Muscle layer of colon (tissue), 2 donors: ENCODE data around the gene HS3ST5.
"Not testable (repeated sequence)": the region's sequence is repeated elsewhere in the genome, so short reads cannot be mapped to it uniquely, and the experiment has no call there.

Experiments used
- H3K27ac ChIP-seq: one replicate; pipeline ENCODE4 v1.7.0; 2013; ENCODE audit warnings: low read depth, mild to moderate bottlenecking, low read length, moderate library complexity
- H3K27me3 ChIP-seq, 2 donors: one replicate each; pipeline ENCODE4 v1.7.0; 2013; ENCODE audit warnings: low read length in 2 of 2, mild to moderate bottlenecking in 2 of 2; ENCODE audit not compliant: insufficient read depth in 2 of 2, control insufficient read depth in 1 of 2
- H3K36me3 ChIP-seq: one replicate; pipeline ENCODE4 v1.7.0; 2013; ENCODE audit warnings: mild to moderate bottlenecking, low read length; ENCODE audit not compliant: insufficient read depth
- H3K4me1 ChIP-seq: one replicate; pipeline ENCODE4 v1.7.0; 2013; ENCODE audit warnings: mild to moderate bottlenecking, low read length; ENCODE audit not compliant: insufficient read depth
- H3K4me3 ChIP-seq, 2 donors: one replicate each; pipeline ENCODE4 v1.7.0; 2013; ENCODE audit warnings: low read length in 2 of 2, low read depth in 1 of 2, mild to moderate bottlenecking in 1 of 2, moderate library complexity in 1 of 2
- H3K9ac ChIP-seq: one replicate; pipeline ENCODE4 v1.7.0; 2013; ENCODE audit warnings: low read length
- H3K9me3 ChIP-seq: one replicate; pipeline ENCODE4 v1.7.0; 2013; ENCODE audit warnings: mild to moderate bottlenecking, low read length
- donor health status: abdominal sarcoma.
- donor health status: Adenocarcinoma of cecum.

Gene HS3ST5

GRCh38 chr6:114030767-114031166, 312.1 kb downstream of the HS3ST5 start:
- Histone ChIP-seq H3K36me3 (no peaks in the 10 kb centered on the region), H3K27ac (no peak overlapping the region), H3K9ac (no peak overlapping the region), H3K9me3 (no peaks in the 10 kb centered on the region), H3K4me1 (no peaks in the 10 kb centered on the region), H3K4me3 (no peak overlapping the region), H3K27me3 (no peaks in the 10 kb centered on the region)

GRCh38 chr6:114024746-114025145, 318.1 kb downstream of the HS3ST5 start:
- Histone ChIP-seq H3K9ac (no peak overlapping the region), H3K27ac (no peak overlapping the region), H3K4me1 (no peaks in the 10 kb centered on the region), H3K36me3 (no peaks in the 10 kb centered on the region), H3K27me3 (no peaks in the 10 kb centered on the region), H3K4me3 (no peak overlapping the region), H3K9me3 (no peaks in the 10 kb centered on the region)

DNA sequence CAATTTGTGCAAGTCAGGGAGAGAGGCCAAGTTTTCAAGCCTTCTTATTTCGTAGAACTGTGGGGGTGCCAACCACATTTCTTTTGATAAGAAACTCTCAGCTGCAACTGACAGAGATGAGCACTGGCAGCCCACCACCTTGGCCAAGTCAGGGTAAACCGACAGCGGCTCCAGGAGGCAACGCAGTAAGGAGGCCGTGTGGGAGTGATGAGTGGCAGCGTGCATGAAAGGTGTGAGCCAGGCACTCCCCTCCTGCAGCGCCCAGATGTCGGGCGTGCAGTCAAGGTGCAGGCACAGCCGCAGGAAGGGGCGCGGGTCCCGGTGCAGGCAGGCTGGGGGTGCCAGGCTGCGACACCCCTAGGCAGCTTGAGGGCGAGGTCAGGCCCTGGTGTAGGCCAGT, 322.6 kb downstream of the HS3ST5 start:
- H3K27ac ChIP-seq: no peak overlapping the region
- no peaks in the 10 kb centered on the region for H3K27me3 ChIP-seq
- H3K4me1 ChIP-seq: no peaks in the 10 kb centered on the region
- H3K36me3 ChIP-seq: no peaks in the 10 kb centered on the region
- H3K4me3 ChIP-seq: no peak overlapping the region
- H3K9me3 ChIP-seq: no peaks in the 10 kb centered on the region
- no peak overlapping the region for H3K9ac ChIP-seq

GRCh38 chr6:114017146-114017545, 325.7 kb downstream of the HS3ST5 start:
- not testable (repeated sequence) for H3K4me1 ChIP-seq, H3K36me3 ChIP-seq, H3K27ac ChIP-seq, H3K9ac ChIP-seq, H3K9me3 ChIP-seq, H3K4me3 ChIP-seq, H3K27me3 ChIP-seq

DNA sequence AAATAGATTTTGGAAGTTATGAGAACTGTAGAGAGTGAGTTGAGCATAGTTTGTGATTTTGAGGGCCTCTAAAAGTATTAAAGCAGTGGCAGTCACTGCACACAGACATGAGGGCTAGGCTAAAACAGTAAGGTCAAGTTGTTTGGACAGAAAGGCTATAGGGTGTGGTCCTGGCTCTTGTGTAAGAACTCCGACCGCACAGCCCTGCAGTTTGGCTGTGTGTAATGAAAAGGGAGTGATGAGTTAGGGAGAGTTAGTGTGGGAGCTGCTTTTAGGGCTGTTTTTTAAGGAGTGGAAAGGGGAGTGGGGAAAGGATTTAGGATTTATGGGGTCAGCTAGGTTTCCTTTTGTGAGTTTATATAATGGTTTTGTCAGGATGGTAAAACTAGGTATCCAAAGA, 328.7 kb downstream of the HS3ST5 start:
- not testable (repeated sequence) for H3K27ac ChIP-seq, H3K4me3 ChIP-seq

GRCh38 chr6:114011486-114011885, 331.3 kb downstream of the HS3ST5 start:
- H3K9me3 ChIP-seq, H3K9ac ChIP-seq, H3K4me1 ChIP-seq, H3K27ac ChIP-seq, H3K27me3 ChIP-seq, H3K36me3 ChIP-seq, H3K4me3 ChIP-seq: not testable (repeated sequence)

More for the DNA sequence above, 328.7 kb downstream of the HS3ST5 start:
- H3K9ac ChIP-seq, H3K4me1 ChIP-seq, H3K36me3 ChIP-seq, H3K27me3 ChIP-seq, H3K9me3 ChIP-seq: not testable (repeated sequence)

DNA sequence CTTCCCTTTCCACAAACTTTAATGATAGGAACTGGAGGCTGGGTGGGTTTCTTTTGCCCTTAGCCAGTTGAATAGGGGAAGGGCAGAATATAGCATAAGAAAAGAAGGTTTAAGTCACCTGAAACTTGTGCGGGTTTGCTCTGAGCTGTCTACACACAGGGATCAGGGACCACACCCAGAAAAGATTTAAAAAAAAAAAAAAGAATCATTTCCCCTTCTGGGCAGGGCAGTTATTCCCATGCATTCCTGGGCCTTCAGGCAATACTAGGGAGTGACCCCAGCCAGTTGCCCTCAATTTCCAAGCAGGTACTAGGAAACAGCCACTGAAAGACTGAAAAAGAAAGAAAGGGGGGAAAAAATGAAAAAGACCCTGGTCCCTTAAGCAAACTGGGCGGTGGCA, 332.3 kb downstream of the HS3ST5 start:
- Histone ChIP-seq H3K36me3 (no peaks in the 10 kb centered on the region), H3K9me3 (no peaks in the 10 kb centered on the region), H3K27ac (no peak overlapping the region), H3K4me3 (no peak overlapping the region), H3K4me1 (no peaks in the 10 kb centered on the region), H3K27me3 (no peaks in the 10 kb centered on the region), H3K9ac (no peak overlapping the region)

GRCh38 chr6:114009192-114009591, 333.6 kb downstream of the HS3ST5 start:
- no peaks in the 10 kb centered on the region for H3K27me3 ChIP-seq
- no peak overlapping the region for H3K9ac ChIP-seq
- no peaks in the 10 kb centered on the region for H3K4me1 ChIP-seq
- no peaks in the 10 kb centered on the region for H3K36me3 ChIP-seq
- no peak overlapping the region for H3K27ac ChIP-seq
- no peaks in the 10 kb centered on the region for H3K9me3 ChIP-seq
- H3K4me3 ChIP-seq: no peak overlapping the region

- H3K27me3 ChIP-seq: no peaks in the 10 kb centered on the region
- no peak overlapping the region for H3K9ac ChIP-seq
- no peaks in the 10 kb centered on the region for H3K36me3 ChIP-seq
- no peaks in the 10 kb centered on the region for H3K9me3 ChIP-seq
- no peak overlapping the region for H3K4me3 ChIP-seq
- no peak overlapping the region for H3K27ac ChIP-seq
- H3K4me1 ChIP-seq: no peaks in the 10 kb centered on the region
These were observed 334.5 kb downstream of the HS3ST5 start for GRCh38 chr6:114008331-114008730.

GRCh38 chr6:114007516-114007915, 335.3 kb downstream of the HS3ST5 start:
- Histone ChIP-seq H3K4me3 (no peak overlapping the region), H3K9ac (no peak overlapping the region), H3K27me3 (no peaks in the 10 kb centered on the region), H3K36me3 (no peaks in the 10 kb centered on the region), H3K4me1 (no peaks in the 10 kb centered on the region), H3K27ac (no peak overlapping the region), H3K9me3 (no peaks in the 10 kb centered on the region)
